C4-2B (cell line): Measurements from ENCODE around the gene TGFBR2.

Experiments
- CTCF ChIP-seq: fragments of 450-650 bp; conservative IDR thresholded peaks from 2 replicates; pipeline ENCODE4 v1.5.1; 2017; ENCODE audit warnings: mild to moderate bottlenecking
- ZFX ChIP-seq: fragments of 450-650 bp; IDR thresholded peaks from 2 replicates; pipeline ENCODE4 v1.6.1; 2017

GRCh38 chr3:30671527-30672286, 65.3 kb downstream of the TGFBR2 start:
- no peak for TF ChIP-seq CTCF
- no peak for TF ChIP-seq ZFX
